ENCODE measurements around the gene HERC2. TPM values are rescaled to one million over a fixed set of nuclear protein-coding genes. Genes with fewer than 3 reads are reported as not detected.

Gene HERC2
- polyA plus RNA-seq, 2 donors = 19.4 to 28.2 TPM

DNA sequence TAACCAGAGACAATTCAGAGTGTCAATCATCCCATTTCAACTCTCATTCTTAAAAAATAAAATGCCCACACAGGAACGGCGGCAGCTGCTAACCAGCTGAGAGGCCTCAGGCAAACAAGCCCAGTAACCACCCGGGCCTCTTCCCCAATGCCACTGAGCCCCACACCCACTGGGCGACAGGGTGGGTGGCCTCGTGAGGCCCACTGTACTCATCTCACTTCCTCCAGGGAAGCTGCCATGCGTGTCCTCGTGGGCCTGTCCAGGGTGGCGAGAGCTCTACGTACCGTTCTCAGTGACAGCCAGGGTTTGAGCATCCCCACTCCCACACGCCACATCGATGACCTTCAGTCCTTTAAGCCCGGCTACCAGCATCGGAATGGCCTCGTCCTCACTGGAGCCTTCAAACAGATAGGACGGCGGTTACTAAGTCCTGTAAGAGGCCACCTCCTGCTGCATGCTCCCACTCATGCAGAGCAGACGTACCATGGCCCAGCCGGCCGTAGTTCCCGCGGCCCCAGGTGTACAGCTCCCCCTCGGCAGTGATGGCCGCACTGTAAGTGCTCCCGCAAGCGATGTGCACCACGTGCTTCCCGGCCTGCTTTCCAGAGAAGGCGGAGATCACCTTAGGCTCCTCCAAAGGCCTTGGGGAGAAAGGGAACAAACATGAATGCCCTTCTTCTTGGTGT lies 56.5 kb downstream of the HERC2 start:
- Histone ChIP-seq H3K9me3 (ENCODE audit: control insufficient read depth in 2 of 2, insufficient read depth in 1 of 2, low read depth in 1 of 2, low read length in 1 of 2) (no peaks in the 10 kb centered on the region), H3K4me1 (ENCODE audit: control insufficient read depth in 2 of 2, insufficient read depth in 2 of 2, low read length in 1 of 2) (no peaks in the 10 kb centered on the region), H3K4me3 (ENCODE audit: low read depth in 1 of 2, low read length in 2 of 2) (no peak overlapping the region), H3K27ac (ENCODE audit: low read depth in 2 of 2, low read length in 1 of 2) (no peak overlapping the region), H3K27me3 (ENCODE audit: control insufficient read depth in 1 of 2, insufficient read depth in 2 of 2, low read length in 2 of 2) (no peaks in the 10 kb centered on the region), H3K36me3 (ENCODE audit: control insufficient read depth in 2 of 2, insufficient read depth in 2 of 2, low read length in 1 of 2) (peaks cover 19 to 42% of the 10 kb centered on the region in 2 donors)
- WGBS, 2 donors = 94 to 95% methylated on average over 29 of the region's 29 CpGs

DNA sequence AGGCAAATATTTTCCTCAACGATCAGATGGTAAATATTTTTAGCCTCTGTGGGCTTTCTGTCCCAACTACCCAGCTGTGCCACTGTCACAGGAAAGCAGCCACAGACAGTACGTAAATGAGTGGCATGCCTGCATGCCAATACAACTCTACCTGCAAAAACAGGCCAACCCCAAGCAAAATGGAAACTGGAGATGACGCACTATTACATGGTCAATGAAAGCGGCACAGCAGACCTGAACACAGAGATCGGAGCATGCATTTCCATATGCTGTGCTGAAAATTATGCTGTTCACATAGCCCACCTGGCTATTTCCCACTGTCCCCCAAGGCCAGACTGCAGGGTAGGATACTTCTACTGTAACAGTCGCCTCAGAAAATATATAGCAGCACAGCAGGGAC lies 57.8 kb downstream of the HERC2 start:
- Histone ChIP-seq H3K27ac (ENCODE audit: low read depth in 2 of 2, low read length in 1 of 2) (no peak overlapping the region), H3K9me3 (ENCODE audit: control insufficient read depth in 2 of 2, insufficient read depth in 1 of 2, low read depth in 1 of 2, low read length in 1 of 2) (no peaks in the 10 kb centered on the region), H3K36me3 (ENCODE audit: control insufficient read depth in 2 of 2, insufficient read depth in 2 of 2, low read length in 1 of 2) (peaks cover 19 to 38% of the 10 kb centered on the region in 2 donors), H3K4me1 (ENCODE audit: control insufficient read depth in 2 of 2, insufficient read depth in 2 of 2, low read length in 1 of 2) (no peaks in the 10 kb centered on the region), H3K27me3 (ENCODE audit: control insufficient read depth in 1 of 2, insufficient read depth in 2 of 2, low read length in 2 of 2) (no peaks in the 10 kb centered on the region), H3K4me3 (ENCODE audit: low read depth in 1 of 2, low read length in 2 of 2) (no peak overlapping the region)
- WGBS, 2 donors = 91 to 94% methylated on average over 6 of the region's 6 CpGs

DNA sequence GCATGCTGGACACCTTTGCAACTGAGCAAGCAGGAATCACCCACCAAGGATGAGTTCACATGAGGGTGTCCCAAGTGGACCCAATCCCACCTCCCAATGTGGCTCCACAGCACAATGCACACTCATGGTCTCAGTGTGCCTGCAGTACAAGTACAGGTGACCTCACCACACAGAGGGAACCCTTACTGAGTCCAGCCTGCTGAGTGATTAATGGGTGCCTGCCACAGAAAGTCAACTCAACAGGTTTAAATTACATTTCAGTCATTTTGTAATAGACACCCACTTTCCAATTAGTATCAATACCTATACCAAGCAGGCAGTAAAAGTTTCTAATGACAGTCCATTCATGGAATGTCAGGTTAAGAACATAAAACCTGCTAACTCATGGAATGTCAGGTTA lies 59.5 kb downstream of the HERC2 start:
- Histone ChIP-seq H3K4me1 (ENCODE audit: control insufficient read depth in 2 of 2, insufficient read depth in 2 of 2, low read length in 1 of 2) (no peaks in the 10 kb centered on the region), H3K36me3 (ENCODE audit: control insufficient read depth in 2 of 2, insufficient read depth in 2 of 2, low read length in 1 of 2) (peaks cover 10 to 24% of the 10 kb centered on the region in 2 donors)

DNA sequence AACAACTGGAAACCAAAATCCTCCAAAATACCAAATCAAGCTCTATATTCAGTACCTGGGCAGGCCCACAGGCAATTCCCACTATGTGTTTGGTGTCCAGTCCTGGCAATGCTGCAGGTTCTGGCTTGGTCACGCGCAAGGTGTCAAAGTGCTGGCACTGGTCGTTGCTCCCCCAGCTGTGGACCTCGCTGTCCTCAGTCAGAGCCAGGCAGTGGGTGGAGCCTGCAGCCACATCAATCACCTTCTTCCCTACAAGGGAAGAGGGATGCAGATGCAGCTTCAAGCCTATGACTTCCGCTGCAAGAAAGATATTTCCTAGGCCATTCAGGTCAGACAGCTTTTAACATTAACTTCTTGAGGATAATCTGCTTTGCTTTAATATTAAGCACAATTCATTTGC lies 61.3 kb downstream of the HERC2 start:
- Histone ChIP-seq H3K9me3 (ENCODE audit: control insufficient read depth in 2 of 2, insufficient read depth in 1 of 2, low read depth in 1 of 2, low read length in 1 of 2) (no peaks in the 10 kb centered on the region), H3K36me3 (ENCODE audit: control insufficient read depth in 2 of 2, insufficient read depth in 2 of 2, low read length in 1 of 2) (peaks cover 10 to 29% of the 10 kb centered on the region in 2 donors)
- 69 to 75% methylated on average over 5 of the region's 5 CpGs for WGBS, 2 donors

More for the DNA sequence above, 59.5 kb downstream of the HERC2 start:
- no peak overlapping the region for H3K4me3 ChIP-seq (ENCODE audit: low read depth in 1 of 2, low read length in 2 of 2)
- no peak overlapping the region for H3K27ac ChIP-seq (ENCODE audit: low read depth in 2 of 2, low read length in 1 of 2)
- no peaks in the 10 kb centered on the region for H3K9me3 ChIP-seq (ENCODE audit: control insufficient read depth in 2 of 2, insufficient read depth in 1 of 2, low read depth in 1 of 2, low read length in 1 of 2)
- H3K27me3 ChIP-seq (ENCODE audit: control insufficient read depth in 1 of 2, insufficient read depth in 2 of 2, low read length in 2 of 2) = no peaks in the 10 kb centered on the region

DNA sequence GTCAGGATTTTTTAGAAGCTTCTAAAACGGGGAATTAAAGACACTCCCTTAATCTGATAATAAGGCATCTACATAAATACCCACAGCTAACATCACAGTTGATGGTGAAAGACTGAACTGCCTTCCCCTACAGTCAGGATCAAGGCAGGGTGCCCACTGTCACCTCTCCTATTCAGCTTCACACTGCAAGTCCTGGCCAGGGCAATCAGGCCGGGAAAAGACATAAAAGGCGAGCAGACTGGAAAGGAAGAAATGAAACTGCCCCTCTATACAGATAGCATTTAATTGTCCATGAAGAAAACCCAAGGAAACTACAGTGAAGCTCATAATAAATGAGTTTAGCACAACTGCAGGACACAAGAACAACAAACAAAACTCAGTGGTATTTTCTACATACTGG lies 61.7 kb downstream of the HERC2 start:
- no peaks in the 10 kb centered on the region for H3K27me3 ChIP-seq (ENCODE audit: control insufficient read depth in 1 of 2, insufficient read depth in 2 of 2, low read length in 2 of 2)
- WGBS, 2 donors = 90 to 92% methylated on average over 3 of the region's 3 CpGs
- no peak overlapping the region for H3K4me3 ChIP-seq (ENCODE audit: low read depth in 1 of 2, low read length in 2 of 2)
- H3K9me3 ChIP-seq (ENCODE audit: control insufficient read depth in 2 of 2, insufficient read depth in 1 of 2, low read depth in 1 of 2, low read length in 1 of 2) = no peaks in the 10 kb centered on the region
- H3K4me1 ChIP-seq (ENCODE audit: control insufficient read depth in 2 of 2, insufficient read depth in 2 of 2, low read length in 1 of 2) = no peaks in the 10 kb centered on the region
- H3K27ac ChIP-seq (ENCODE audit: low read depth in 2 of 2, low read length in 1 of 2) = no peak overlapping the region
- peaks cover 6 to 25% of the 10 kb centered on the region in 2 donors for H3K36me3 ChIP-seq (ENCODE audit: control insufficient read depth in 2 of 2, insufficient read depth in 2 of 2, low read length in 1 of 2)

More for the DNA sequence above, 61.3 kb downstream of the HERC2 start:
- Histone ChIP-seq H3K4me3 (ENCODE audit: low read depth in 1 of 2, low read length in 2 of 2) (no peak overlapping the region), H3K4me1 (ENCODE audit: control insufficient read depth in 2 of 2, insufficient read depth in 2 of 2, low read length in 1 of 2) (no peaks in the 10 kb centered on the region), H3K27me3 (ENCODE audit: control insufficient read depth in 1 of 2, insufficient read depth in 2 of 2, low read length in 2 of 2) (no peaks in the 10 kb centered on the region), H3K27ac (ENCODE audit: low read depth in 2 of 2, low read length in 1 of 2) (no peak overlapping the region)

DNA sequence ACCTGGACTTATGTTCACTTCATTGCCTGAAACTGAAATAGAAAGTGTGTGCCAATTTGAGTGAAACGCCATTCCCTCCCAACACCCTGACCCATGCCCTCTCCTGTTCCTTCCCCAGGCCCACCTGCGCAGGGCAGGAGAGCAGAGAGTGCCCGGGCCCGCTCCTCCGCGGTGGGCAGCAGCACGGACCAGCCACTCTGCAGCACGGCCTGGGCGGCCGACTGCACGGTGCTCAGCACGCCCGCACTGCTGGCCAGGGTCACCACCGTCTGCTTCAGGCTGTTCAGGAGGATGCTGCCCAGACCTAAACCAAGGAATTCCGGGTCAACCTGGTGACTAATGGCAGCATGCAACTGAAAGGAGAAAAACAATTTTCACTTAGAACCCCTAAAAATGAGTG lies 66.0 kb downstream of the HERC2 start:
- Histone ChIP-seq H3K4me3 (ENCODE audit: low read depth in 1 of 2, low read length in 2 of 2) (no peak overlapping the region), H3K27ac (ENCODE audit: low read depth in 2 of 2, low read length in 1 of 2) (no peak overlapping the region), H3K9me3 (ENCODE audit: control insufficient read depth in 2 of 2, insufficient read depth in 1 of 2, low read depth in 1 of 2, low read length in 1 of 2) (no peaks in the 10 kb centered on the region), H3K27me3 (ENCODE audit: control insufficient read depth in 1 of 2, insufficient read depth in 2 of 2, low read length in 2 of 2) (no peaks in the 10 kb centered on the region), H3K36me3 (ENCODE audit: control insufficient read depth in 2 of 2, insufficient read depth in 2 of 2, low read length in 1 of 2) (peaks cover 0 to 22% of the 10 kb centered on the region in 2 donors), H3K4me1 (ENCODE audit: control insufficient read depth in 2 of 2, insufficient read depth in 2 of 2, low read length in 1 of 2) (no peaks in the 10 kb centered on the region)
- 96% methylated on average over 15 of the region's 15 CpGs for WGBS, 2 donors

- no peaks in the 10 kb centered on the region for H3K9me3 ChIP-seq (ENCODE audit: control insufficient read depth in 2 of 2, insufficient read depth in 1 of 2, low read depth in 1 of 2, low read length in 1 of 2)
- H3K27ac ChIP-seq (ENCODE audit: low read depth in 2 of 2, low read length in 1 of 2) = no peak overlapping the region
- H3K36me3 ChIP-seq (ENCODE audit: control insufficient read depth in 2 of 2, insufficient read depth in 2 of 2, low read length in 1 of 2) = peaks cover 0 to 25% of the 10 kb centered on the region in 2 donors
- no peaks in the 10 kb centered on the region for H3K4me1 ChIP-seq (ENCODE audit: control insufficient read depth in 2 of 2, insufficient read depth in 2 of 2, low read length in 1 of 2)
- H3K27me3 ChIP-seq (ENCODE audit: control insufficient read depth in 1 of 2, insufficient read depth in 2 of 2, low read length in 2 of 2) = no peaks in the 10 kb centered on the region
- 92 to 94% methylated on average over 6 of the region's 6 CpGs for WGBS, 2 donors
- H3K4me3 ChIP-seq (ENCODE audit: low read depth in 1 of 2, low read length in 2 of 2) = no peak overlapping the region
Observed at GRCh38 chr15:28252831-28253230, 69.1 kb downstream of the HERC2 start.

DNA sequence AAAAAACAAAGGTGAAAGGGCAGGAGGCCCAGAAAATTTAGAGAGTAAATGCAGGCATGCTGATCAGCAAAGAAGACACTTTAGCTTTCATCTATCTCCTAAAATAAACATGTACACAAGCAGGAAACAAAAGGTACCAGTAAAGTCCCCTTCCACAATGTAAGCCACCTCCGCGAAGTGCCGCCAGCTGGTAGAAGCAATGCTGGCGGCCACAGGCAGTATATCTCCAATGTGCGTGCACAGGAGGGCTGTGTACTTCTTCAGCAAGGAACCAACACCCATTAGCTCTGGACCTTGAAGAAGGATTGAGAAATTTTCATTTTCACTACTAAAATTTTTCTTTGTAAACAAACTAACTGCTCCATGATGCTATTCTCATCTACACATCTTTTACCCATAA lies 75.4 kb downstream of the HERC2 start:
- peaks cover 3 to 19% of the 10 kb centered on the region in 2 donors for H3K36me3 ChIP-seq (ENCODE audit: control insufficient read depth in 2 of 2, insufficient read depth in 2 of 2, low read length in 1 of 2)
- 96 to 99% methylated on average over 5 of the region's 5 CpGs for WGBS, 2 donors
- H3K9me3 ChIP-seq (ENCODE audit: control insufficient read depth in 2 of 2, insufficient read depth in 1 of 2, low read depth in 1 of 2, low read length in 1 of 2) = no peaks in the 10 kb centered on the region
- H3K4me1 ChIP-seq (ENCODE audit: control insufficient read depth in 2 of 2, insufficient read depth in 2 of 2, low read length in 1 of 2) = no peaks in the 10 kb centered on the region
- no peak overlapping the region for H3K4me3 ChIP-seq (ENCODE audit: low read depth in 1 of 2, low read length in 2 of 2)
- no peaks in the 10 kb centered on the region for H3K27me3 ChIP-seq (ENCODE audit: control insufficient read depth in 1 of 2, insufficient read depth in 2 of 2, low read length in 2 of 2)
- no peak overlapping the region for H3K27ac ChIP-seq (ENCODE audit: low read depth in 2 of 2, low read length in 1 of 2)

- peaks cover 3 to 15% of the 10 kb centered on the region in 2 donors for H3K36me3 ChIP-seq (ENCODE audit: control insufficient read depth in 2 of 2, insufficient read depth in 2 of 2, low read length in 1 of 2)
- H3K4me1 ChIP-seq (ENCODE audit: control insufficient read depth in 2 of 2, insufficient read depth in 2 of 2, low read length in 1 of 2) = no peaks in the 10 kb centered on the region
- no peak overlapping the region for H3K4me3 ChIP-seq (ENCODE audit: low read depth in 1 of 2, low read length in 2 of 2)
- no peak overlapping the region for H3K27ac ChIP-seq (ENCODE audit: low read depth in 2 of 2, low read length in 1 of 2)
- H3K9me3 ChIP-seq (ENCODE audit: control insufficient read depth in 2 of 2, insufficient read depth in 1 of 2, low read depth in 1 of 2, low read length in 1 of 2) = no peaks in the 10 kb centered on the region
- no peaks in the 10 kb centered on the region for H3K27me3 ChIP-seq (ENCODE audit: control insufficient read depth in 1 of 2, insufficient read depth in 2 of 2, low read length in 2 of 2)
- 97 to 99% methylated on average over 6 of the region's 6 CpGs for WGBS, 2 donors
Observed at GRCh38 chr15:28243901-28244300, 78.1 kb downstream of the HERC2 start.

DNA sequence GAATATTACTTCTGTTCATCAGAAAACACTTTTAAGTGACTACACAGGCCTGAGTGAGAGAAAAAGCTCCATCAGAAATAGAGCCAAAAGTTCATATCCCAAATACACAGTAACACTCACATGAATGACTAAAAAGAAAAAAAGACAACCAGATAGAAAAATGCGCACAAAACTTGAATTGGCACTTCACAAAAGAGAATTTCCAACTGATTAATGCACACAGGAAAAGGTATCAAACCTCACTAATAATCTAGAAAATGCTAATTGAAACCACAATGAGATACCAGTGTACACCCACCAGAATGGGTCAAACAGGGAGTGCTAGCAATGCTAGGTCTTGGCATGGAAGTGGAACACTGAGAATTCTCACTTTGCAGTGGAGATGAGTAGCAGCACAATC lies 78.6 kb downstream of the HERC2 start:
- no peaks in the 10 kb centered on the region for H3K4me1 ChIP-seq (ENCODE audit: control insufficient read depth in 2 of 2, insufficient read depth in 2 of 2, low read length in 1 of 2)
- no peak overlapping the region for H3K27ac ChIP-seq (ENCODE audit: low read depth in 2 of 2, low read length in 1 of 2)
- no peaks in the 10 kb centered on the region for H3K9me3 ChIP-seq (ENCODE audit: control insufficient read depth in 2 of 2, insufficient read depth in 1 of 2, low read depth in 1 of 2, low read length in 1 of 2)
- no peaks in the 10 kb centered on the region for H3K27me3 ChIP-seq (ENCODE audit: control insufficient read depth in 1 of 2, insufficient read depth in 2 of 2, low read length in 2 of 2)
- H3K36me3 ChIP-seq (ENCODE audit: control insufficient read depth in 2 of 2, insufficient read depth in 2 of 2, low read length in 1 of 2) = peaks cover 3 to 15% of the 10 kb centered on the region in 2 donors
- 97 to 100% methylated on average over 1 of the region's 1 CpG for WGBS, 2 donors
- H3K4me3 ChIP-seq (ENCODE audit: low read depth in 1 of 2, low read length in 2 of 2) = no peak overlapping the region
